ENCODE measurements around the gene IRX1.

The IRX1 gene

GRCh38 chr5:3595006-3595961, at the start of gene IRX1:
Gene IRX1 (plus strand): TSS chr5:3595832. CDS start chr5:3596106, 274 bp downstream.
- TF ChIP-seq CTCF (IDR thresholded peaks at IDR 0.05; ENCODE audit: extremely low read depth, missing control alignments), result no peak
- peak; percentile 23 for DNase-seq (ENCODE audit: low spot score)

GRCh38 chr5:3546028-3546427, 49.6 kb upstream of the IRX1 start:
- TF ChIP-seq CTCF (IDR thresholded peaks at IDR 0.05; ENCODE audit: extremely low read depth, missing control alignments), result no peak
- DNase-seq (ENCODE audit: low spot score), result no peak

- no peak for DNase-seq (ENCODE audit: low spot score)
- TF ChIP-seq CTCF (IDR thresholded peaks at IDR 0.05; ENCODE audit: extremely low read depth, missing control alignments), result no peak
These were observed 31.5 kb upstream of the IRX1 start for GRCh38 chr5:3564116-3564515.

GRCh38 chr5:3564827-3565518, 30.7 kb upstream of the IRX1 start:
- no peak for TF ChIP-seq CTCF (IDR thresholded peaks at IDR 0.05; ENCODE audit: extremely low read depth, missing control alignments)
- no peak for DNase-seq (ENCODE audit: low spot score)

GRCh38 chr5:3584724-3585531, 10.7 kb upstream of the IRX1 start:
- no peak for DNase-seq (ENCODE audit: low spot score)

More at GRCh38 chr5:3584724-3585531, 10.7 kb upstream of the IRX1 start:
- no peak for TF ChIP-seq CTCF (IDR thresholded peaks at IDR 0.05; ENCODE audit: extremely low read depth, missing control alignments)

Data from GM20000 (cell line).